PC-9 (cell line): ENCODE results near the gene C5orf22. TPM values are rescaled to one million over a fixed set of nuclear protein-coding genes. Genes with fewer than 3 reads are reported as not detected.
"Not testable (repeated sequence)": the region's sequence is repeated elsewhere in the genome, so short reads cannot be mapped to it uniquely, and the experiment has no call there.

Experiments used
- BruUV-seq: library from RNA; stranded (reverse); fragments of 400-500 nt; replicated peaks from 2 replicates; lab custom pipeline; 2021; lab: Mats Ljungman, UMichigan
- CTCF ChIA-PET: fragments of 300-600 bp; sonication (Branson Sonifier 250); formaldehyde crosslinking; loops from one replicate; lab custom pipeline; 2022; ENCODE audit warnings: antibody characterized with exemption; lab: Charles Lee
- POLR2A ChIA-PET: fragments of 300-600 bp; sonication (Branson Sonifier 250); formaldehyde crosslinking; loops from one replicate; lab custom pipeline; 2022; ENCODE audit warnings: antibody characterized with exemption; ENCODE audit not compliant: unreplicated experiment; lab: Charles Lee
- DNase-seq, 2 experiments: peaks; one replicate each; pipeline versions ENCODE4 v3.0.0 to v3.0.0-alpha.2; 2015 to 2022; ENCODE audit warnings: mixed read lengths in 1 of 2
- H2AFZ ChIP-seq: fragments of 200-600 bp; sonication (generic); 2 replicates; pipeline ENCODE4 v1.8.1; 2017; ENCODE audit warnings: antibody characterized with exemption
- H3F3A ChIP-seq: fragments of 200-600 bp; sonication (generic); 2 replicates; pipeline ENCODE4 v1.8.1; 2017; ENCODE audit warnings: antibody characterized with exemption, mild to moderate bottlenecking, low read depth; ENCODE audit not compliant: insufficient read depth
- H3K27ac ChIP-seq: fragments of 200-600 bp; sonication (generic); 2 replicates; pipeline ENCODE4 v1.6.1; 2016; ENCODE audit warnings: mixed run types
- H3K27me3 ChIP-seq: fragments of 200-600 bp; sonication (generic); 2 replicates; pipeline ENCODE4 v1.6.1; 2016; ENCODE audit warnings: low read depth, mixed run types; ENCODE audit not compliant: insufficient read depth
- H3K36me3 ChIP-seq: fragments of 200-600 bp; sonication (generic); 2 replicates; pipeline ENCODE4 v1.6.1; 2016; ENCODE audit warnings: low read depth, mixed run types
- H3K4me1 ChIP-seq: fragments of 200-600 bp; sonication (generic); replicated peaks from 2 replicates; pipeline ENCODE4 v1.6.1; 2016; ENCODE audit warnings: mixed run types; ENCODE audit not compliant: insufficient read depth
- H3K4me2 ChIP-seq: fragments of 200-600 bp; sonication (generic); 2 replicates; pipeline ENCODE4 v1.6.1; 2017; ENCODE audit warnings: mixed run types
- H3K4me3 ChIP-seq: fragments of 200-600 bp; sonication (generic); 2 replicates; pipeline ENCODE4 v1.6.1; 2016; ENCODE audit warnings: mixed run types
- H3K79me2 ChIP-seq: fragments of 200-600 bp; sonication (generic); 2 replicates; pipeline ENCODE4 v1.6.1; 2017; ENCODE audit warnings: low read depth, mixed run types
- H3K9me2 ChIP-seq: fragments of 200-600 bp; sonication (generic); 2 replicates; pipeline ENCODE4 v1.8.1; 2017; ENCODE audit warnings: mild to moderate bottlenecking; ENCODE audit not compliant: insufficient read depth
- H3K9me3 ChIP-seq: fragments of 200-600 bp; sonication (generic); 2 replicates; pipeline ENCODE4 v1.8.1; 2016; ENCODE audit warnings: low read depth; ENCODE audit not compliant: insufficient read depth
- H4K20me1 ChIP-seq: fragments of 200-600 bp; sonication (generic); 2 replicates; pipeline ENCODE4 v1.8.1; 2017; ENCODE audit not compliant: insufficient read depth
- CTCF ChIP-seq: fragments of 200-600 bp; sonication (generic); conservative IDR thresholded peaks from 2 replicates; pipeline ENCODE4 v1.6.1; 2017; ENCODE audit warnings: mixed run types, antibody characterized with exemption, mild to moderate bottlenecking, moderate library complexity
- EZH2 ChIP-seq: fragments of 200-600 bp; sonication (generic); IDR thresholded peaks from 2 replicates; pipeline ENCODE4 v1.8.0; 2017; ENCODE audit warnings: antibody characterized with exemption, low read depth
- intact Hi-C: fragments of 100-400 bp; cut with micrococcal nuclease; formaldehyde crosslinking; loops from one replicate; pipeline ENCODE4 v1.10.0; 2022; ENCODE audit not compliant: unreplicated experiment
- total RNA-seq: library from RNA; stranded (reverse); gene quantifications from 2 replicates; pipeline ENCODE4 v1.2.3, GENCODE V29; 2021

The C5orf22 gene
- total RNA-seq, 1 experiment from 2014 or later: 46.7 TPM

DNA sequence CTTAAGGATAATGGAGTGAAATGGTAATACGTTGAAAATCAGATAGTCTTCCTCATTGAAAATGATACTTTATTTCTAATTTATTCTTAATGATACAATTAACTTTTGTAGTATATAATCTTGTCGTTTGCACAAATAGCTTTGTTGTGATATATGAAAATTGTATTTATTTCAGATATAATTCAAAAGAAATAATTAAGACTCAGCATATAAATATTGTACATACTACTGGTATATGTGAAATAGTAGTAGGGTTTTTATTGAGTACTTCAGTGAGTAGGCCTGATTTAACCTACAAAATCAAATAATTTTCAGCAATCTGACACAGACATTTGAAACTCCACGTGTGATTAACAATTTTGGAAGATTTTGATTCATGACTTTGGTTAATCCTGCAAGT is 4.8 kb downstream of the C5orf22 start:
- no peak for TF ChIP-seq CTCF
- no peak for TF ChIP-seq EZH2
- ChIA-PET POLR2A (no interaction called here), CTCF (no interaction called here)
- Histone ChIP-seq H3K79me2 (peaks cover 22% of the 10 kb centered on the region), H3K4me1 (peaks cover 11% of the 10 kb centered on the region), H4K20me1 (no peaks in the 10 kb centered on the region), H3K9me2 (no peaks in the 10 kb centered on the region), H3K36me3 (peaks cover 64% of the 10 kb centered on the region), H3K27ac (no peak overlapping the region), H3K4me2 (no peak overlapping the region), H3K9me3 (no peaks in the 10 kb centered on the region), H3F3A (peaks cover 10% of the 10 kb centered on the region), H2AFZ (no peak overlapping the region), H3K27me3 (no peaks in the 10 kb centered on the region), H3K4me3 (no peak overlapping the region)
- peak in 1 of 2 experiments; percentile 19 for DNase-seq
- intact Hi-C loops: loop anchor here (10.0 kb wide), 1 partner anchor 838 kb away; no protein-coding TSS in a partner anchor
- no TSS peak for BruUV-seq

DNA sequence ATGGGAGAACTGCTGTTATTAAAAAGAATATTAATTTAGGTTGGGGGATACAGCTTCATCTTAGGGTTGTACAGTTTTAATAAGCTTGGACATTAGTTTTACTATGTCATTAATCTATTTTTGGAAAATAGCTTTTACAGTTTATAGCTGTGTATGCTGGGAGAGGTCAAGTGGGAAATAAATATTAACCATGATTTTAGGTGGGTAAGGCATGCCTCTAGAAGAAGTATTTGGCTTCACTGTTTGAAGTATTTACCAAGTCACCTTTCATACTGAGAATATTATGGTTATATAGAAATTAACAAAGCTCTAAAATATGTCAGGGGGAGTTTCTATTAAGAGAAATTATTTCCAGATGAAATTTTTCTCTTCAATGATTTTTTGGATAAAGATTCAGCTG is 5.2 kb downstream of the C5orf22 start:
- ChIA-PET CTCF (no interaction called here), POLR2A (no interaction called here)
- Histone ChIP-seq H3K9me3 (no peaks in the 10 kb centered on the region), H3K4me1 (peaks cover 11% of the 10 kb centered on the region), H3K79me2 (peaks cover 21% of the 10 kb centered on the region), H4K20me1 (no peaks in the 10 kb centered on the region), H3K36me3 (peaks cover 64% of the 10 kb centered on the region), H3K27me3 (no peaks in the 10 kb centered on the region), H3K4me3 (no peak overlapping the region), H3K4me2 (no peak overlapping the region), H3K27ac (no peak overlapping the region), H3K9me2 (no peaks in the 10 kb centered on the region), H3F3A (peaks cover 8% of the 10 kb centered on the region), H2AFZ (no peak overlapping the region)
- intact Hi-C loops: loop anchor here (10.0 kb wide), 1 partner anchor 837 kb away; no protein-coding TSS in a partner anchor
- no peak for TF ChIP-seq CTCF
- BruUV-seq: no TSS peak
- DNase-seq: no peak

- Histone ChIP-seq H3K36me3 (peaks cover 64% of the 10 kb centered on the region), H3K4me3 (no peak overlapping the region), H3K9me2 (no peaks in the 10 kb centered on the region), H3K9me3 (no peaks in the 10 kb centered on the region), H2AFZ (no peak overlapping the region), H3K79me2 (peaks cover 16% of the 10 kb centered on the region), H3K27me3 (no peaks in the 10 kb centered on the region), H4K20me1 (no peaks in the 10 kb centered on the region), H3K27ac (no peak overlapping the region), H3K4me2 (no peak overlapping the region), H3K4me1 (peaks cover 11% of the 10 kb centered on the region), H3F3A (peaks cover 3% of the 10 kb centered on the region)
- ChIA-PET CTCF (no interaction called here), POLR2A (no interaction called here)
- no TSS peak for BruUV-seq
- intact Hi-C loops: loop anchor here (1.0 to 10.0 kb wide), 2 partner anchors 10 to 837 kb away; no protein-coding TSS in a partner anchor
- no peak for TF ChIP-seq CTCF
- TF ChIP-seq EZH2: no peak
- DNase-seq: peak in 1 of 2 experiments; percentile 22
Measured at GRCh38 chr5:31537851-31538250, 5.8 kb downstream of the C5orf22 start.

- POLR2A ChIA-PET, H3K9me2 ChIP-seq, DNase-seq, H2AFZ ChIP-seq, H4K20me1 ChIP-seq, H3K27ac ChIP-seq, CTCF ChIA-PET, H3K27me3 ChIP-seq, H3K9me3 ChIP-seq, intact Hi-C loops, BruUV-seq, H3K4me1 ChIP-seq, H3K79me2 ChIP-seq, H3K4me2 ChIP-seq, H3F3A ChIP-seq, H3K4me3 ChIP-seq: not testable (repeated sequence)
- peaks cover 12% of the 10 kb centered on the region; the same call in 1 of the 2 replicates for H3K36me3 ChIP-seq
Measured at GRCh38 chr5:31549114-31549513, 17.0 kb downstream of the C5orf22 start.
